PFSK-1 (cell line): ENCODE measurements around the gene FNBP1.

ENCODE experiments used
- FOXP2 ChIP-seq: optimal IDR thresholded peaks from 2 replicates; pipeline ENCODE3; 2011; ENCODE audit warnings: borderline replicate concordance, control low read depth, inconsistent platforms; ENCODE audit not compliant: insufficient read depth; ENCODE audit errors: extremely low read length, extremely low read depth
- POLR2AphosphoS5 ChIP-seq: IDR thresholded peaks from 2 replicates; pipeline ENCODE4 v1.6.1; 2012; ENCODE audit warnings: low read depth, mild to moderate bottlenecking, control low read depth, low read length, moderate library complexity
- SIN3A ChIP-seq: IDR thresholded peaks from 2 replicates; pipeline ENCODE4 v1.6.1; 2012; ENCODE audit warnings: mild to moderate bottlenecking, low read length, moderate library complexity, borderline replicate concordance; ENCODE audit not compliant: insufficient read depth
- TAF1 ChIP-seq: IDR thresholded peaks from 2 replicates; pipeline ENCODE4 v1.6.1; 2012; ENCODE audit warnings: low read length, control low read depth, borderline replicate concordance; ENCODE audit not compliant: insufficient read depth
- TF ChIP-seq, protein P1 (sequence below), 2 experiments: IDR thresholded peaks; 2 replicates each; pipeline versions ENCODE4 v1.6.1 to v1.8.0; 2011 to 2012; ENCODE audit warnings: low read depth in 2 of 2, low read length in 2 of 2, control low read depth in 1 of 2, inconsistent platforms in 1 of 2, mild to moderate bottlenecking in 1 of 2, moderate library complexity in 1 of 2; ENCODE audit not compliant: insufficient read depth in 1 of 2

Gene FNBP1

DNA sequence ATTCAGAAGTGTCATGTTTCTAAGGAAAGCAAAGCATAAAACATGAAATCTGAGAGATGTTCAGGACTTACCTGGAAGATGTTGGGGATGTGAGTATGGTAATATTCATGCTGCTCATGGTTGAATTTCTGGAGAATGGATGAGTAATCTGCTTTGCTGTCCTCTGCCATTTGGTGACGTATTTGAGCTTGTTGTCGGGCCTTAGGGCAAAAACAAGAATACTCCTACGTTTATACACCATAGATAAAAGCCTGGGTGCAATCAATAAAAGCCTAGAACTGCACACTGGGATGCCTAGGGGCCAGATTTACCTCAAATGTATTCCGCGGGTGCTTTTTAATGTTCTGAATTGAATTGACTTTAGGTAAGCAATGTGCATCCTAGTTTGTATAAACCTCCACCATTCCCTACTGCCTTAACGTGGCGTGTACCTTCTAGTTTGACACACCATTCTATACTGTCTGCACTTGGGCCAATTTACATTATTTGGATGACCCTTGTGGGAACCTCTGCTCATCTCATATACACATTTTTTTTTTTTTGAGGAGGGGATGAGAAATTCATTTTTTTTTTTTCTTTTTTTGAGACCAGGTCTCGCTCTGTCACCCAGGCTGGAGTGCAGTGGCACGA lies 113.4 kb downstream of the FNBP1 start:
- TF ChIP-seq TAF1 (no peak), FOXP2 (no peak), POLR2AphosphoS5 (no peak), SIN3A (no peak)
- TF ChIP-seq, protein P1, sequence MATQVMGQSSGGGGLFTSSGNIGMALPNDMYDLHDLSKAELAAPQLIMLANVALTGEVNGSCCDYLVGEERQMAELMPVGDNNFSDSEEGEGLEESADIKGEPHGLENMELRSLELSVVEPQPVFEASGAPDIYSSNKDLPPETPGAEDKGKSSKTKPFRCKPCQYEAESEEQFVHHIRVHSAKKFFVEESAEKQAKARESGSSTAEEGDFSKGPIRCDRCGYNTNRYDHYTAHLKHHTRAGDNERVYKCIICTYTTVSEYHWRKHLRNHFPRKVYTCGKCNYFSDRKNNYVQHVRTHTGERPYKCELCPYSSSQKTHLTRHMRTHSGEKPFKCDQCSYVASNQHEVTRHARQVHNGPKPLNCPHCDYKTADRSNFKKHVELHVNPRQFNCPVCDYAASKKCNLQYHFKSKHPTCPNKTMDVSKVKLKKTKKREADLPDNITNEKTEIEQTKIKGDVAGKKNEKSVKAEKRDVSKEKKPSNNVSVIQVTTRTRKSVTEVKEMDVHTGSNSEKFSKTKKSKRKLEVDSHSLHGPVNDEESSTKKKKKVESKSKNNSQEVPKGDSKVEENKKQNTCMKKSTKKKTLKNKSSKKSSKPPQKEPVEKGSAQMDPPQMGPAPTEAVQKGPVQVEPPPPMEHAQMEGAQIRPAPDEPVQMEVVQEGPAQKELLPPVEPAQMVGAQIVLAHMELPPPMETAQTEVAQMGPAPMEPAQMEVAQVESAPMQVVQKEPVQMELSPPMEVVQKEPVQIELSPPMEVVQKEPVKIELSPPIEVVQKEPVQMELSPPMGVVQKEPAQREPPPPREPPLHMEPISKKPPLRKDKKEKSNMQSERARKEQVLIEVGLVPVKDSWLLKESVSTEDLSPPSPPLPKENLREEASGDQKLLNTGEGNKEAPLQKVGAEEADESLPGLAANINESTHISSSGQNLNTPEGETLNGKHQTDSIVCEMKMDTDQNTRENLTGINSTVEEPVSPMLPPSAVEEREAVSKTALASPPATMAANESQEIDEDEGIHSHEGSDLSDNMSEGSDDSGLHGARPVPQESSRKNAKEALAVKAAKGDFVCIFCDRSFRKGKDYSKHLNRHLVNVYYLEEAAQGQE (IDR thresholded peaks at IDR 0.05; ENCODE audit: insufficient read depth in 1 of 2, low read depth in 2 of 2, low read length in 2 of 2), result no peak

DNA sequence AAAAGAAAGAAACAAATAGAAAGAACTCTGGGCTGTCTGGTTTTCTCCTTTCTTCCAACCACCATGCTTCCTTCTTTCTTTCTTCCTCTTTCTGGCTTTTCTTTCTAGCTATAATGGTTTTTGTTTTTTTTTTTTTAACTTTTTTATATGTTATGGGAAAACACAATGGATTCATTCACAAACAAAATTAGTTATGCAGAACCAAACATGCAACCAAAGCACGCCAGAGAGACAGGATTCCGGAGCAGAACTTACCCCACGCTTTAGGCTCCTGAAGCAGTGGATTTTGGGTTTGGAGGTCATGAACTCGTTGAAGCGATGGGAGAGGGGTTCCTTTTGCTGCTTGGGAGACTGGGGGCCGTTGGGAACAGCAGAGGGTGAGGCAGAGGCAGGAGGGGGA lies 119.4 kb downstream of the FNBP1 start:
- TF ChIP-seq TAF1, result no peak
- TF ChIP-seq FOXP2, result no peak

- TF ChIP-seq, protein P1 (IDR thresholded peaks at IDR 0.05; ENCODE audit: insufficient read depth in 1 of 2, low read depth in 2 of 2, low read length in 2 of 2), result no peak
- TF ChIP-seq FOXP2 (no peak), TAF1 (no peak), POLR2AphosphoS5 (no peak), SIN3A (no peak)
Measured at GRCh38 chr9:129921905-129922304, 121.1 kb downstream of the FNBP1 start.

DNA sequence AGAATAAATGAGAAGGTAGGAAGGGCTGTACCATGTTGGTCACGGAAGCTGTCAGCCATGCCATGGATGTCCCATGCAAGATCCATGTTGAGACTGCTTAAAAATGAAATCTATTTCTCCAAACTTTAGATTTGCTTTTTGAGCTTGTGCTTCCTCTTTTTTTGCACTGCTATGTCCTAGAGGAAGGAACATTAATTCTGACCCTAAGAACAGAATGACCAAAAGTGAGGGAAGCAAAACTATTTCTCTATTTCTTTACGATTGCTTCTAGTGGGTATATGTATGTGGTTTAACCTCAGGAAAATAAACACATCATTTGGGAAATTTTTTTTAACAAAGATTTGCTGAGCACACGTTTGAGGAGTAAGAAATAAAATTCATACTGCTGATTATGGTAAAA lies 123.1 kb downstream of the FNBP1 start:
- no peak for TF ChIP-seq TAF1
- no peak for TF ChIP-seq FOXP2
- no peak for TF ChIP-seq POLR2AphosphoS5
- TF ChIP-seq, protein P1 (IDR thresholded peaks at IDR 0.05; ENCODE audit: insufficient read depth in 1 of 2, low read depth in 2 of 2, low read length in 2 of 2), result no peak
- no peak for TF ChIP-seq SIN3A

- TF ChIP-seq TAF1, result no peak
- TF ChIP-seq FOXP2, result no peak
- TF ChIP-seq POLR2AphosphoS5, result no peak
- TF ChIP-seq, protein P1 (IDR thresholded peaks at IDR 0.05; ENCODE audit: insufficient read depth in 1 of 2, low read depth in 2 of 2, low read length in 2 of 2), result no peak
- no peak for TF ChIP-seq SIN3A
Measured at GRCh38 chr9:129919277-129919676, 123.7 kb downstream of the FNBP1 start.
